Neural cell (in vitro differentiated cells): ENCODE data around the gene OBSL1. TPM values are rescaled to one million over a fixed set of nuclear protein-coding genes. Genes with fewer than 3 reads are reported as not detected.

Experiments
- H2AFZ ChIP-seq: fragments of 200-600, 300-800 bp; sonication (generic), shearing (Covaris generic); 2 replicates; pipeline ENCODE4 v1.6.0; 2014; ENCODE audit warnings: low read depth, mild to moderate bottlenecking, antibody characterized with exemption, low read length, moderate library complexity
- H3F3A ChIP-seq: fragments of 200-600 bp; shearing (Covaris generic); 2 replicates; pipeline ENCODE4 v1.6.1; 2016; ENCODE audit warnings: mild to moderate bottlenecking, moderate library complexity, mixed read lengths, antibody characterized with exemption, low read length; ENCODE audit not compliant: insufficient read depth, poor library complexity, severe bottlenecking
- H3K27ac ChIP-seq: fragments of 200-600, 300-800 bp; sonication (generic), shearing (Covaris generic); 2 replicates; pipeline ENCODE4 v1.5.1; 2014; ENCODE audit warnings: mild to moderate bottlenecking, low read length, moderate library complexity
- H3K27me3 ChIP-seq: fragments of 300-800, 200-600 bp; sonication (generic), shearing (Covaris generic); 2 replicates; pipeline ENCODE4 v1.6.0; 2014; ENCODE audit warnings: mild to moderate bottlenecking, low read depth, low read length, moderate library complexity; ENCODE audit not compliant: insufficient read depth
- H3K36me3 ChIP-seq: fragments of 300-800, 200-600 bp; sonication (generic), shearing (Covaris generic); 2 replicates; pipeline ENCODE4 v1.5.1; 2014; ENCODE audit warnings: mild to moderate bottlenecking, antibody characterized with exemption, low read length, moderate library complexity; ENCODE audit not compliant: insufficient read depth
- H3K4me2 ChIP-seq: fragments of 300-800, 200-600 bp; sonication (generic), shearing (Covaris generic); 2 replicates; pipeline ENCODE4 v1.6.0; 2014; ENCODE audit warnings: mild to moderate bottlenecking, low read length
- H3K4me3 ChIP-seq: fragments of 300-800, 200-600 bp; sonication (generic), shearing (Covaris generic); 2 replicates; pipeline ENCODE4 v1.5.1; 2014; ENCODE audit warnings: mild to moderate bottlenecking, low read length, moderate library complexity
- H3K79me2 ChIP-seq: fragments of 200-600 bp; shearing (Covaris generic); replicated peaks from 2 replicates; pipeline ENCODE4 v1.6.0; 2014; ENCODE audit warnings: mild to moderate bottlenecking, low read length, moderate library complexity; ENCODE audit not compliant: insufficient read depth
- H3K9ac ChIP-seq: fragments of 300-800, 200-600 bp; sonication (generic), shearing (Covaris generic); 2 replicates; pipeline ENCODE4 v1.6.1; 2016; ENCODE audit warnings: mild to moderate bottlenecking, low read length, mixed read lengths
- H3K9me2 ChIP-seq: fragments of 200-600 bp; shearing (Covaris generic); 2 replicates; pipeline ENCODE4 v1.6.1; 2016; ENCODE audit warnings: mild to moderate bottlenecking, low read length, mixed read lengths; ENCODE audit not compliant: insufficient read depth
- H3K9me3 ChIP-seq: fragments of 200-600, 300-800 bp; sonication (generic), shearing (Covaris generic); 2 replicates; pipeline ENCODE4 v1.6.1; 2016; ENCODE audit warnings: mild to moderate bottlenecking, mixed run types, low read length, moderate library complexity, mixed read lengths
- H4K20me1 ChIP-seq: fragments of 200-600 bp; shearing (Covaris generic); 2 replicates; pipeline ENCODE4 v1.6.1; 2016; ENCODE audit warnings: mild to moderate bottlenecking, mixed run types; ENCODE audit not compliant: insufficient read depth
- EP300 ChIP-seq: fragments of 450-650 bp; conservative IDR thresholded peaks from 2 replicates; pipeline ENCODE4 v1.6.1; 2014; ENCODE audit warnings: antibody characterized with exemption, mild to moderate bottlenecking, moderate library complexity; ENCODE audit not compliant: poor library complexity, severe bottlenecking
- EZH2 ChIP-seq: fragments of 200-600, 300-800 bp; shearing (Covaris generic), sonication (generic); IDR thresholded peaks from 2 replicates; pipeline ENCODE4 v1.6.1; 2014; ENCODE audit warnings: antibody characterized with exemption, low read length, borderline replicate concordance, mild to moderate bottlenecking; ENCODE audit not compliant: insufficient read depth, poor library complexity, severe bottlenecking
- MXI1 ChIP-seq: fragments of 450-650 bp; conservative IDR thresholded peaks from 2 replicates; pipeline ENCODE4 v1.6.1; 2014; ENCODE audit warnings: antibody characterized with exemption, mild to moderate bottlenecking; ENCODE audit not compliant: poor library complexity, severe bottlenecking
- POLR2AphosphoS5 ChIP-seq: IDR thresholded peaks from 2 replicates; pipeline ENCODE4 v1.6.1; 2012
- RAD21 ChIP-seq: fragments of 450-650 bp; conservative IDR thresholded peaks from 2 replicates; pipeline ENCODE4 v1.6.1; 2014; ENCODE audit warnings: antibody characterized with exemption, mild to moderate bottlenecking, moderate library complexity
- SMC3 ChIP-seq: fragments of 450-650 bp; conservative IDR thresholded peaks from 2 replicates; pipeline ENCODE4 v1.6.1; 2014; ENCODE audit warnings: antibody characterized with exemption, mild to moderate bottlenecking, moderate library complexity; ENCODE audit not compliant: poor library complexity
- TAF1 ChIP-seq: IDR thresholded peaks from 2 replicates; pipeline ENCODE4 v1.6.1; 2012; ENCODE audit warnings: low read depth
- polyA plus RNA-seq: library from polyadenylated mRNA; depleted of rRNA; stranded (reverse); fragments of >200 nt; gene quantifications from 2 replicates; pipeline ENCODE4 v1.2.3, GENCODE V29; 2014
- TF ChIP-seq, protein P1 (sequence below): fragments of 450-650 bp; IDR thresholded peaks from 2 replicates; pipeline ENCODE4 v1.5.1; 2014; ENCODE audit warnings: antibody characterized with exemption, mild to moderate bottlenecking, moderate library complexity; ENCODE audit not compliant: poor library complexity, severe bottlenecking
- TF ChIP-seq, protein P2 (sequence below): IDR thresholded peaks from 2 replicates; pipeline ENCODE4 v1.6.1; 2012; ENCODE audit warnings: borderline replicate concordance

OBSL1 gene
- polyA plus RNA-seq, 1 donor from 2014 or later = 59.7 TPM

DNA sequence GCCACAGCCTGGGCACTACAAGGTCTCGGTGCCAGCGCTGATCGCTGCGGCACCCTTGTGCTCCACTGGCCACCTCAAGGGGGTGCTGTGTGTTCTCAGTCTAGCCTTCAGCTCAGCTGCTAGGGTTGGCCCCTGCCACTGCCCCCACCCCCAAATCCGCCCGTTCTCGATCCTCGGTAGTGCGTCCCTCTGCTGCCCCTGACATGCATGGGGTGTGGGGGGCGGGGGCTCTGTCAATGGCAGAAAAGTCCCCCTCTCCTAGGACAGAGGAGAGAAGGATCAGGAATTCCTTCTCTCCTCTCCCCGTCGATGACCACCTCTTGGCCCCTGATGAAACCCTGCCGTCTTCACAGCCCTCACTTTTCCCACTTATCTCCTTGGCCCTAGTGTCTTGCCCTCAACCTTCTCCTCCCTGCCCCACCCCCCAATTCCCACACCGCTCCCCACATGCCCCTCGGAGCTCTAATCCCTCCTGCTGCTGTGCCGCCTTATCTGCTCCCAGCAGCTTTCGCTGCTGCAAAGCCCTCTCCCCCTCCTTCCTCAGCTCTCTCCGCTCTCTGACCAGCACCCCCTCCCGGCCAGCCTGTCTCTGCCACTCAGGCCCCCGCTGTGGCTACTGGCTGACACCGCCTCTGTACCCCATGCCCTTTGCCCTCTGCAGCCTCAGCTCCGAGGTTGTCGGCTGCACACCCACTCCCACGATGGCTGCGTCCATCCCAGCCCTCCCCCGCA lies 61.4 kb downstream of the OBSL1 start:
- Histone ChIP-seq H3K79me2 (no peaks in the 10 kb centered on the region), H3K4me2 (no peak overlapping the region), H3K9ac (peak overlapping the region; percentile 9), H2AFZ (no peak overlapping the region), H3K4me3 (no peak overlapping the region), H3K27me3 (no peaks in the 10 kb centered on the region), H4K20me1 (no peaks in the 10 kb centered on the region), H3K9me2 (no peaks in the 10 kb centered on the region), H3K9me3 (no peaks in the 10 kb centered on the region), H3K27ac (no peak overlapping the region), H3F3A (no peaks in the 10 kb centered on the region), H3K36me3 (no peaks in the 10 kb centered on the region)
- TF ChIP-seq RAD21 (peak; percentile 32), SMC3 (peak; percentile 26), EZH2 (no peak)
- TF ChIP-seq, protein P1, sequence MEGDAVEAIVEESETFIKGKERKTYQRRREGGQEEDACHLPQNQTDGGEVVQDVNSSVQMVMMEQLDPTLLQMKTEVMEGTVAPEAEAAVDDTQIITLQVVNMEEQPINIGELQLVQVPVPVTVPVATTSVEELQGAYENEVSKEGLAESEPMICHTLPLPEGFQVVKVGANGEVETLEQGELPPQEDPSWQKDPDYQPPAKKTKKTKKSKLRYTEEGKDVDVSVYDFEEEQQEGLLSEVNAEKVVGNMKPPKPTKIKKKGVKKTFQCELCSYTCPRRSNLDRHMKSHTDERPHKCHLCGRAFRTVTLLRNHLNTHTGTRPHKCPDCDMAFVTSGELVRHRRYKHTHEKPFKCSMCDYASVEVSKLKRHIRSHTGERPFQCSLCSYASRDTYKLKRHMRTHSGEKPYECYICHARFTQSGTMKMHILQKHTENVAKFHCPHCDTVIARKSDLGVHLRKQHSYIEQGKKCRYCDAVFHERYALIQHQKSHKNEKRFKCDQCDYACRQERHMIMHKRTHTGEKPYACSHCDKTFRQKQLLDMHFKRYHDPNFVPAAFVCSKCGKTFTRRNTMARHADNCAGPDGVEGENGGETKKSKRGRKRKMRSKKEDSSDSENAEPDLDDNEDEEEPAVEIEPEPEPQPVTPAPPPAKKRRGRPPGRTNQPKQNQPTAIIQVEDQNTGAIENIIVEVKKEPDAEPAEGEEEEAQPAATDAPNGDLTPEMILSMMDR = peak; percentile 69
- TF ChIP-seq, protein P2, sequence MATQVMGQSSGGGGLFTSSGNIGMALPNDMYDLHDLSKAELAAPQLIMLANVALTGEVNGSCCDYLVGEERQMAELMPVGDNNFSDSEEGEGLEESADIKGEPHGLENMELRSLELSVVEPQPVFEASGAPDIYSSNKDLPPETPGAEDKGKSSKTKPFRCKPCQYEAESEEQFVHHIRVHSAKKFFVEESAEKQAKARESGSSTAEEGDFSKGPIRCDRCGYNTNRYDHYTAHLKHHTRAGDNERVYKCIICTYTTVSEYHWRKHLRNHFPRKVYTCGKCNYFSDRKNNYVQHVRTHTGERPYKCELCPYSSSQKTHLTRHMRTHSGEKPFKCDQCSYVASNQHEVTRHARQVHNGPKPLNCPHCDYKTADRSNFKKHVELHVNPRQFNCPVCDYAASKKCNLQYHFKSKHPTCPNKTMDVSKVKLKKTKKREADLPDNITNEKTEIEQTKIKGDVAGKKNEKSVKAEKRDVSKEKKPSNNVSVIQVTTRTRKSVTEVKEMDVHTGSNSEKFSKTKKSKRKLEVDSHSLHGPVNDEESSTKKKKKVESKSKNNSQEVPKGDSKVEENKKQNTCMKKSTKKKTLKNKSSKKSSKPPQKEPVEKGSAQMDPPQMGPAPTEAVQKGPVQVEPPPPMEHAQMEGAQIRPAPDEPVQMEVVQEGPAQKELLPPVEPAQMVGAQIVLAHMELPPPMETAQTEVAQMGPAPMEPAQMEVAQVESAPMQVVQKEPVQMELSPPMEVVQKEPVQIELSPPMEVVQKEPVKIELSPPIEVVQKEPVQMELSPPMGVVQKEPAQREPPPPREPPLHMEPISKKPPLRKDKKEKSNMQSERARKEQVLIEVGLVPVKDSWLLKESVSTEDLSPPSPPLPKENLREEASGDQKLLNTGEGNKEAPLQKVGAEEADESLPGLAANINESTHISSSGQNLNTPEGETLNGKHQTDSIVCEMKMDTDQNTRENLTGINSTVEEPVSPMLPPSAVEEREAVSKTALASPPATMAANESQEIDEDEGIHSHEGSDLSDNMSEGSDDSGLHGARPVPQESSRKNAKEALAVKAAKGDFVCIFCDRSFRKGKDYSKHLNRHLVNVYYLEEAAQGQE = no peak

DNA sequence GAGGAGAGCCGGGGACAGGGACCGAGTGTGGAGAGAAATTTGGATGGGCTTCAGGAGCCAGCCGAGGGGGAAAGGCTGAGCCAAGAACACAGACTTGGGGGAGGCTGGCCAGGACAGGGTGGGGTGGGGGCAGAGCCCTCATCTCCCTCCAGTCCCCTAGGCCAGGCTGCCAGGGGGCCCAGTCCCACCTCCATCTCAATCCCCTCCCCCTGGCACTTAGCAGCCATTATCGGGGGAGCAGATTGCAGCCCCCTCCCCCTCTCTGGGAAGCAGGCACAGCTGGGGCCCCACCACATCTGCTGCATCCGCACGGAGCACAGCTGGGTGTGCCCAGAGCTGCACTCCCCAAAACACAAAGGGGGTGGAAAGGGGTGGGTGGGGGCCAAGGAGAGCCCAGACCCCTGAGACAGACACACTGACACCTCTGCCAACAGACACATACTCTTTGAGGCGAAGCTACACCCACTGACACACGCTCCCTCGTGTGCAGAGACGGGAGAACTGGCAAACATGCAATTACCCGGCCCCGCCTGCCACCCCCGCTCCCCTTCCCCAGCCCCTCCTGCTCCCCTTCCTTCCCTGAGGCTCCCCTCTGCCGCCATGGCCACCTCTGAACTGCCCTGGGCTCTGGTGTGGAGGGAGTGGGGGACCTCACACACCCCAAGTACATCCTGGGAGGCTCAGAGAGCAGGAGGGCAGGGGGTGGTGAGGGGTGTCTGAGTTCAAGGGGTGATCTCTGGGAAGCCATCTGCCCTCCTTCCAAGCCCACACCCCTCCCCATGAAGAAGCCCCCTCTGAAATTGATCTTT lies 62.2 kb downstream of the OBSL1 start:
- Histone ChIP-seq H2AFZ (no peak overlapping the region), H3K4me3 (peak overlapping the region; percentile 10), H3F3A (no peaks in the 10 kb centered on the region), H3K9me3 (no peaks in the 10 kb centered on the region), H3K36me3 (no peaks in the 10 kb centered on the region), H3K9me2 (no peaks in the 10 kb centered on the region), H4K20me1 (no peaks in the 10 kb centered on the region), H3K79me2 (no peaks in the 10 kb centered on the region), H3K27ac (no peak overlapping the region), H3K4me2 (no peak overlapping the region), H3K27me3 (no peaks in the 10 kb centered on the region), H3K9ac (peak overlapping the region; percentile 15)
- no peak for TF ChIP-seq SMC3
- TF ChIP-seq, protein P2 = no peak
- TF ChIP-seq POLR2AphosphoS5 = no peak
- no peak for TF ChIP-seq TAF1
- TF ChIP-seq, protein P1 = no peak
- no peak for TF ChIP-seq MXI1
- TF ChIP-seq RAD21 = no peak
- no peak for TF ChIP-seq EZH2
- no peak for TF ChIP-seq EP300
